Activated CD4-positive, alpha-beta T cell treated with anti-CD3 and anti-CD28 coated beads for 4 hours (primary cell): ENCODE measurements around the gene SLC8B1.
A peak's percentile ranks its signal among the peaks of the same experiment; 100 is the strongest.

Experiments
- DNase-seq, 2 donors: peaks; one replicate each; pipeline ENCODE4 v3.0.0-alpha.2; 2020

The SLC8B1 gene

DNA sequence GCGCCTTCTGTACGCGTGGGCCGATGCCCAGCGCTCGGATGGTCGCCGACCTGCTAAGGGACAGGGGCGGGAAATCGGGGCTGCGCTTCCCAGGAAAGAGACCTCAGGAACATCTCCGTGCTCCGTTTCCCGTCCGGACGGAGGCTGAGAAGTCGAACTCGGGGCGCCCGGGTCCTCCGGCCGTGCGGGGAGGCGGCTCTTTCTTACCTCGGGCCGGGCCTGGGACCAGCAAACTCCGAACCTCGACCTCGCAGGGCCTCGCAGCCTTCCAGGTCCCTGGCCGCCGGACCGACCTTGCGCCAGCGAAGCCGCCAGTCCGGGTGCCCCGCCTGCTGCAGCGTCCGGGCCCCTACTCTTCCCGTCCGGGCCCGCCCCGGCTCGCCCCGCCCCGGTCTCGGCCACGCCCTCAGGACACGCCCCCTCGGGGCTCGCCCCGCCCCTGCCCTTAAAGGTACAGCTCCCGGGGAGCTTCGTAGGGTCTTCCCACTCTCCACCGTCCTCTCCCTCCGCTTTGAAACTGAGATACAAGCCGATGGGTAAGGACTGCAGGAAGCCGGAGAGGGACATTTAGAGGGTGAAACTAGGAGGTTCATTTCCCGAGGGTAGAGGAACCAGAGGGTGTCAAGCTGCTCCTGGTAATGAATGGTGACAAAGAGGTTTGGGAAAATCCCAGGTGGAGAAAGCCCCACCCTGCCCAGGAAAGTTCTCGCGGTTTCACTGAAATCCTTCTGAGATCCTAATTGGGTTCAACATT, at the start of gene SLC8B1:
TSS of gene SLC8B1 (minus strand) at position 324 of the 754 bp plus-strand sequence. CDS start 2,231 bp downstream, outside the sequence.
- peak; percentile 79 to 90 for DNase-seq

DNA sequence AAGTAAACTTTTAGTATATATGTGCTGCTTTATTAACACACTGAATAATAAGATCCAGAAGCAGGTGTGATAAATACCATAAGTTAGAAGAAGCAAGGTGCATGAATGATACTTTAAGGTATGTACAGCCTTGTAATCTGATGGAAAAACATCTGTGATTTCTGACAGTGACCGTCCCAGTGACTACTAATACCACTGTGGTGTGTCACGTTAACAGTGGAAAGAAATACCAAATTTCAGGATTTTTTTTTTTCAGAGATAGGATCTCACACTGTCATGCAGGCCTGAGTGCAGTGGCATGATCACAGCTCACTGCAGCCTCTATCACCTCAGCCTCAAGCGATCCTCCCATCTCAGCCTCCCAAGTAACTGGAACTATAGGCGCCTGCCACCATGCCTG, 47.3 kb upstream of the SLC8B1 start:
- no peak for DNase-seq

DNA sequence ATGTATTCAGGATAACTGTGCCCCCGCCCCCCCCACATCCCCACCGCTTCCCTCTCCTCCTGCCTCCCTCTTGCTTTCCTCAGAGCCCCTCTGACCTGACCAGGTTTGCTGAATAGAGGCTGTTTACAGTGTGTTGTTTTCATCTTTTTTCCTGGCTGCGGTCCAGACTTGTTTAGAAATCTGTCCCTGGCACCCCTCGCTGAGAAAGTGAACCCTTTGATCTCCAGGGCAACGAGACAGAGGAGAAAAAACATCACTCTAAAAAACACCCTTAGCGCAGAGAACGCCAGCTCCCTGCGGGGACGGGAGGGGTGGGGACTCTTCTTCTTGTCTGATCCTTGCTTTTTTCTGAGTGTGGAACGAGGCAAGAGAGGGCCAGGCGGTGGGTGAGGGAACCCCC, 46.3 kb upstream of the SLC8B1 start:
- DNase-seq = no peak

DNA sequence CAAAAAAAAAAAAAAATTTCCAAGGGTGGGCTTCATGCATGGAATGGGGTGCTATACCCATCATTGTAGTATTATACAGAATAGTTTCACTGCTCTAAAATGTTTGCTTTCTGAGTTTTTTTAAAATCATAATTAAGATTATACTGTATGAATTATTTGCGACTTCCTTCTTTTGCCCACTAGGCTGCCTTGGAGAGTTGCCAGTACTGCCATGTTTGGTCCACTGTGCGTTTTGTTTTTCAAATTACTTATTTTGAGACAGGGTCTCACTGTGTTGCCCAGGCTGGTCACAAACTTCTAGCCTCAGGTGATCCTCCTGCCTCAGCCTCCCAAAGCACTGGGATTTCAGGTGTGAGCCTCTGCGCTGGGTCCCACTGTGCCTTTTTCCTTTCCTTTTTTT, 43.4 kb upstream of the SLC8B1 start:
- DNase-seq = no peak

DNA sequence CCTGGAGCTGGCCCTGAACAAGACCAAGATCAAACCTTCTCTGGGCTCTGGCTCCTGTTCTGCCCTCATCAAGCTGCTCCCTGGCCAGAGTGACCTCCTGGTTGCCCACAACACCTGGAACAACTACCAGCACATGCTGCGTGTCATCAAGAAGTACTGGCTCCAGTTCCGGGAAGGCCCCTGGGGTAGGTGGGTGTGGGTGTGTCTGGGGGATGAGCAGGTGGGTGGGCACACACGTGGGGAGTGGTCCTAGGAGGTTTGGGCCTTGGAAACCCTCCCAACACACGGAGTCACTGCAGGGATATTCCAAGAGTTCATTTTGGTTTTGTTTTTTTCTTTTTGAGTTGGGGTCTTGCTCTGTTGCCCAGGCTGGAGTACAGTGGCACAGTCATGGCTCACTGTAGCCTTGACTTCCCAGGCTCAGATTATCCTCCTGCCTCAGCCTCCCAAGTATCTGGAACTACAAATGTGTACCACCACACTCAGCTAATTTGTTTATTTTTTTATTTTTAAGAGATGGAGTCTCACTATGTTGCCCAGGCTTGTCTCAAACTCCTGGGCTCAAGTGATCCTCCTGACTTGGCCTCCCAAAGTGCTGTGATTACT, 40.0 kb upstream of the SLC8B1 start:
- no peak for DNase-seq

DNA sequence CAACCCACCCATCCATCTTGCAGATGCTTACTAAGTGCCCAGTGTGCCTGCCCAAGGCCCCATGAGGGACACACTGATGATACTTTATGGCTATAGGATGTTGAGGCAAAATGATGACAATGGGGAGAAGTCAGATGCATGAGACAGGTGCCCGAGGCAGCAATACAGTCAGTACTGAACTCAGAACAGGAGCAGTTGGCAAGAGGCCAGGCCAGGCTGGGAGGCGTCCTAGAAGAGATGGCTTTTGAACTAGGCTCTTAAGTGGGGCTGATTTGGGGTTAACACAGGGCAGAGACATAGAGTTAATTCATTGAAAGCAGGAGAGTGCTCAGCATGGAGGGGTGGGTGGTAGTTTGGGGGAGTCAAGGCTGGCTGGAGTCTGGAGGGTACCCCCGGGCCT, 39.1 kb upstream of the SLC8B1 start:
- DNase-seq = no peak

DNA sequence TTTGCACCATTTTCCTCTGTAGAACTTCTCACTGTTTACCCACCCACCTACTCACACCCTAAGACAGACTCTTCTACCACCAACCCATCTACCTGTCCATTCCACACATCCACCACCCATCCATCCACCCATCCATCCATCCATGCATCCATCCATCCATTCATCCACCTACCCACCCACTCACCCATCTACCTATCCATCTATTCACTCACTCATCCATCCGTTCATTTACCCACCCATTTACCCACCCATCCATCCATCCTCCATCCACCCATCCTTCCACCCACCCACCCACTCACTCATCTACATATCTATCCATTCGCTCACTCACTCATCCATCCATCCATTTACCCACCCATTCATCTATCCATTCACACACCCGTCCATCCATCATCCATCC, 38.5 kb upstream of the SLC8B1 start:
- no peak for DNase-seq

GRCh38 chr12:113372371-113372770, 37.5 kb upstream of the SLC8B1 start:
- DNase-seq = no peak

GRCh38 chr12:113371808-113372207, 36.9 kb upstream of the SLC8B1 start:
- DNase-seq = no peak

DNA sequence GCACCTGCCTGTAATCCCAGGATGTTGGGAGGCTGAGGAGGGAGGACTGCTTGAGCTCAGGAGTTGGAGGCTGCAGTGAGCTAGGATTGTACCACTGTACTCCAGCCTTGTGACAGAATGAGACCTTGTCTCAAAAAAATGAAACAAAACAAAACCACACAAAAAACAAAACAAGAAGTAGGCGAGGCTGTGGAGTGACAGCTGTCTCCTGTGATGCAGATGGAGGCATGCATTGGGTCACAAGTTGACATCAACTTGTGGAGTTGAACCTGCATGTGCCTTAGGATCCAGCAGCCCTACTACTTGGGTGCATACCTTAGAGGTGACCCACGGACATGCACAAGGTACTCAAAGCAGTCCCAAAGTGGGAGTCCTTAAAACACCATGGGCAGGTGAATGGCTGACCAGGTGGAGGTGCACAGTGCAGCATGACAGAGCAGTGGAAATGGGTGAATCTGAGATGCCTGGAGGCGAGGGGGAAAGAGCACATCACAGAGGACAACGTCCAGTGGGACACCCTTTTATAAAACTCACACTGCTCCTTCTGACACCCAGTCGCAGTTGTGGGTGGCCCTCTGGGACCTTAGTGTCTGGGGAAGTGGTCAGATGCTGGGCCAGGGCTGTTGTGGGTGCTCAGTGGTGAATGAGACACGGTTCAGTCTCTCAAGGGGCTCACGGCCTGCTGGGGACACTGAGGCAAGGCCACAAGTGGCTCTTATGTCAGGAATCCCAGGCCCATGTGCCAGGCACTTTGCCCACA, 36.2 kb upstream of the SLC8B1 start:
- no peak for DNase-seq

DNA sequence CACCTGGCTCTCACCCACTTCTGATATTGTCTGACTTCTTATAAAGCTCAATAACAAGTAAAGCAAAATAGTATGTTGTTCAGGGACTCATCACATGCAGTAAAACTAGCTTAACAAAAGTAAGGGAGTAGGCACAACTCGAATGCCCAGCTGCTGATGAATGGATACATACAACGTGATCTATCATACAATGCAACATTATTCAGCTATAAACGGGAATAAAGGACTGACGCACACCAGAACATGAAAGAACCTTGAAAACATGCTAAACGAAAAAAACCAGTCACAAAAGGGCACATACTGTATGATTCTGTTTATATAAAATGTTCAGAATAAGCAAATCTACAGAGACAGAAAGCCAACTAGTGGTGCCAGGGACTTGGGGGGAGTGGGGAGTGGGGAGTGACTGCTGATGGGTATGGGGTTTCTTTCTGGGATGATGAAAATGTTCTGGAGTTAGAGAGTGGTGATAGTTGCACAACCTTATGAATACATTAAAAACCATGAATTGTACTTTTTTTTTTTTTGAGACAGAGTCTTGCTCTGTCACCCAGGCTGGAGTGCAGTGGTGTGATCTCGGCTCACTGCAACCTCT, 34.6 kb upstream of the SLC8B1 start:
- DNase-seq = no peak

GRCh38 chr12:113368331-113368730, 33.4 kb upstream of the SLC8B1 start:
- no peak for DNase-seq

GRCh38 chr12:113366827-113367226, 31.9 kb upstream of the SLC8B1 start:
- DNase-seq = no peak

- DNase-seq = no peak
Measured at GRCh38 chr12:113365639-113366395, 30.9 kb upstream of the SLC8B1 start.

DNA sequence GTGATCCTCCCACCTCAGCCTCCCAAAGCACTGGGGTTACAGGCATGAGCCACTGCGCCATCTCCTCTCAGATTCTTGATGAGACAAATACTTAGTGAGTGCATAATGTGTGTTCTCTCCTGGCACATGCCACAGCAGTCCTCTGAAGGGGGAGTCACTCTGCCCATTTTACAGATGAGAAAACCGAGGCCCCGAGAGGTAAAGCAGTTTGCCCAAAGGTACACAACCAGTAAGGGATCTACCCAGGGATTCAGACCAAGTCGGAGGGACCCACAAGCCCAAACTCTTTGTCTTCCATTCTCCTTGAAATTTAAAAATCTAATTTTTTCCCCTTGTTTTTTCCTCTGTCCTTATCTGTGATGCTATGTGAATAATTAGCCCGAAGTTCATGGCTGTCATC, 29.8 kb upstream of the SLC8B1 start:
- no peak for DNase-seq

- DNase-seq = no peak
Measured at GRCh38 chr12:113361574-113362370, 26.9 kb upstream of the SLC8B1 start.

GRCh38 chr12:113359939-113360748, 25.2 kb upstream of the SLC8B1 start:
- DNase-seq = no peak

- no peak for DNase-seq
Measured at GRCh38 chr12:113359133-113359938, 24.4 kb upstream of the SLC8B1 start.

- peak; percentile 95 to 96 for DNase-seq
Measured at GRCh38 chr12:113358381-113359132, 23.6 kb upstream of the SLC8B1 start, which contains the start of gene PLBD2. TSS of gene PLBD2 (plus strand) at chr12:113358587. CDS start at chr12:113358601, 14 bp downstream.
